Measurements from ENCODE around the gene ANK3.

ANK3 gene

DNA sequence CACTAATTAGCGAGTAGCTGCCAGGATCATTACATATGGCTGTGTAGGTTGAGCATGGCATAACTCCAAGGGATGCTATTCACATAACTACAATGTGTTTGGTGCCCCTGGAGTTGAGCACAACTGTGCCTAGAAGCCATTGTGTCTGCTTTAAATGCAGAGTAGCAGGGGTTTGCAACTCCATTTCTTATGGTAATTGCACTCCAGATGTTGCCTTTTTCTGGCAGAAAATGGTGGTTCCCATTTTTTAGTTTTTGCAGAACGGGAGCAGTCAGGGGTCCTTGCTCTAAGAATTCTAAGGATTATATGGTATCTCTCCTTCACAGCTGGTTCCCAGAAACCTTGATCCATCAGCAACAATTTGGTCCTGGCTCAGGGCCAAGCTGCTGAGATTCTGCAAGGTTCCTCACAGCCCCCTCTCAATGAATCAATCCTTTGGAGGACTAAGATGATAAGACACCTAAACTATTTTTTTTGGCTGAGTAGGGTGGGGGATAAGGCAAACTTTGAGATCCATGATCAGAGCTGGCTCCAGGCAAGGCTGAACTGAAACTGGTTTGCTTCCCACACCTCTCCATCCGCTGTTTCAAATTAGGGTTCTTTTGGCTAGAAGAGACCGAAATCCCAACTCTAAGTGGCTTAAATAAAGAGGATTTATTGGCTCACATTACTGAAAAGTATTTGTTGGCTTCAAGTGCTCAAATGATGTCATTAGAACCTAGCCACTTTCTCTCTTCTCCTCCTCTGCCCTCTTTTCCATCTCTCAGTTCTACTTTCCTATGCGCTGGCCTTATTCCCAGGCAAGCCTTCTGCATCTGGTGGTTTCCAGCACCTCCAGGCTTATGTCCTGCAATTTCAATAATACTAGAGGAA lies 385.8 kb downstream of the ANK3 start:
- H3K4me3 Mint-ChIP-seq: no peak overlapping the region
- peaks cover under 1% of the 10 kb centered on the region for H3K27me3 Mint-ChIP-seq (ENCODE audit: low read depth, poor library complexity)
- H3K9me3 Mint-ChIP-seq: no peaks in the 10 kb centered on the region
- TF ChIP-seq CTCF (IDR thresholded peaks at IDR 0.05): no peak
- no peaks in the 10 kb centered on the region for H3K36me3 Mint-ChIP-seq (ENCODE audit: low read depth)
- DNase-seq: no peak
- no peaks in the 10 kb centered on the region for H3K4me1 Mint-ChIP-seq
- H3K27ac Mint-ChIP-seq: no peak overlapping the region

- no peaks in the 10 kb centered on the region for H3K9me3 Mint-ChIP-seq
- H3K4me1 Mint-ChIP-seq: no peaks in the 10 kb centered on the region
- H3K4me3 Mint-ChIP-seq: no peak overlapping the region
- no peaks in the 10 kb centered on the region for H3K36me3 Mint-ChIP-seq (ENCODE audit: low read depth)
- no peaks in the 10 kb centered on the region for H3K27me3 Mint-ChIP-seq (ENCODE audit: low read depth, poor library complexity)
- no peak overlapping the region for H3K27ac Mint-ChIP-seq
- DNase-seq: no peak
- no peak for TF ChIP-seq CTCF (IDR thresholded peaks at IDR 0.05)
Observed at GRCh38 chr10:60000747-60001146, 388.9 kb downstream of the ANK3 start.

GRCh38 chr10:59997827-59998525 lies 391.7 kb downstream of the ANK3 start:
- Mint-ChIP-seq H3K9me3 (no peaks in the 10 kb centered on the region), H3K27ac (no peak overlapping the region), H3K4me1 (no peaks in the 10 kb centered on the region), H3K4me3 (no peak overlapping the region), H3K36me3 (ENCODE audit: low read depth) (no peaks in the 10 kb centered on the region), H3K27me3 (ENCODE audit: low read depth, poor library complexity) (peaks cover 4% of the 10 kb centered on the region)
- no peak for DNase-seq
- no peak for TF ChIP-seq CTCF (IDR thresholded peaks at IDR 0.05)

GRCh38 chr10:59995862-59996261 lies 393.8 kb downstream of the ANK3 start:
- H3K36me3 Mint-ChIP-seq (ENCODE audit: low read depth): no peaks in the 10 kb centered on the region
- no peak overlapping the region for H3K4me3 Mint-ChIP-seq
- H3K4me1 Mint-ChIP-seq: peaks cover 6% of the 10 kb centered on the region
- no peaks in the 10 kb centered on the region for H3K9me3 Mint-ChIP-seq
- H3K27ac Mint-ChIP-seq: no peak overlapping the region
- no peak for DNase-seq
- H3K27me3 Mint-ChIP-seq (ENCODE audit: low read depth, poor library complexity): peaks cover 4% of the 10 kb centered on the region
- no peak for TF ChIP-seq CTCF (IDR thresholded peaks at IDR 0.05)

- Mint-ChIP-seq H3K36me3 (ENCODE audit: low read depth) (no peaks in the 10 kb centered on the region), H3K4me1 (peaks cover 6% of the 10 kb centered on the region), H3K27ac (no peak overlapping the region), H3K9me3 (no peaks in the 10 kb centered on the region), H3K27me3 (ENCODE audit: low read depth, poor library complexity) (peaks cover 4% of the 10 kb centered on the region), H3K4me3 (no peak overlapping the region)
- DNase-seq: no peak
- TF ChIP-seq CTCF (IDR thresholded peaks at IDR 0.05): no peak
Observed at GRCh38 chr10:59993931-59994330, 395.7 kb downstream of the ANK3 start.
